G401.6 (cell line): ENCODE data around the gene PCNT.
"Not testable (repeated sequence)": the region's sequence is repeated elsewhere in the genome, so short reads cannot be mapped to it uniquely, and the experiment has no call there.

ENCODE experiments used
- FAIRE-seq: peaks from 2 replicates; lab custom pipeline; 2012; peaks lifted over from hg19 to GRCh38; lab: Jason Lieb, UNC

The PCNT gene

GRCh38 chr21:46428987-46429710, 105.2 kb downstream of the PCNT start:
- FAIRE-seq = no peak

DNA sequence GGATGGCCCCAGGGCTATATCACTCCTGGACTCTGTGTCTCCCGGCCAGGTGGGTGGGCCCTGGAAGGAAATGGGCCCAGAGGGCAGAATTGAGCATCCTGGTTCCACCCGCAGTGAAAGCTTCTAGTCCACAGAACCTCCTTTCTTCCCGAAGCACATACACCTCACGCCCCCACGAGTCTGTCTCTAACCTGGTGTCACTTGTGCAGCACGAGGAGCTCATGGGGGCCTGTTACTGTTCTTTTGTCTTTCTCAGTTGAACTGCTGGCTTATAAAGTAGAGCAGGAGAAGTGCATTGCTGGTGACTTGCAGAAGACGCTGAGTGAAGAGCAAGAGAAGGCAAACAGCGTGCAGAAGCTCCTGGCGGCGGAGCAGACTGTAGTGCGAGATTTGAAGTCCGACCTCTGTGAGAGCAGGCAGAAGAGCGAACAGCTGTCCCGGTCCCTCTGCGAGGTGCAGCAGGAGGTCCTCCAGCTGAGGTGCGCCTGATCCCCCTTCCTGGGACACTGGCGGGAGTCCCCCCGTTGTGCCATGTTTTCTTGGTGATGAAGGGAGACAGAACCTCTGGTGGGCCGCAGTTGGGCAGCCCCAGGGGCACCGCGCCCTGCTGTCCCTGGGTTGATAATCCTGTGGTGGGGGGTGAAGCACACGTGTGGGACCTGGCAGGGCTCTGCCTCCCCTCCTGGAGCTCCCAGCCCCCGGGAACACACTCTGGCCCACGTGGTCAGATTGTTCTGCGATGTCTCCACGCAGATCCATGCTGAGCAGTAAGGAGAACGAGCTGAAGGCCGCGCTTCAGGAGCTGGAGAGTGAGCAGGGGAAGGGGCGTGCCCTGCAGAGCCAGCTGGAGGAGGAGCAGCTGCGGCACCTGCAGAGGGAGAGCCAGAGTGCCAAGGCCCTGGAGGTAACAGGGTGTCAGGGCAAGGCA, 106.1 kb downstream of the PCNT start:
- FAIRE-seq = no peak

GRCh38 chr21:46431448-46431847, 107.5 kb downstream of the PCNT start:
- FAIRE-seq = no peak

- no peak for FAIRE-seq
Measured at GRCh38 chr21:46431884-46432488, 108.0 kb downstream of the PCNT start.

DNA sequence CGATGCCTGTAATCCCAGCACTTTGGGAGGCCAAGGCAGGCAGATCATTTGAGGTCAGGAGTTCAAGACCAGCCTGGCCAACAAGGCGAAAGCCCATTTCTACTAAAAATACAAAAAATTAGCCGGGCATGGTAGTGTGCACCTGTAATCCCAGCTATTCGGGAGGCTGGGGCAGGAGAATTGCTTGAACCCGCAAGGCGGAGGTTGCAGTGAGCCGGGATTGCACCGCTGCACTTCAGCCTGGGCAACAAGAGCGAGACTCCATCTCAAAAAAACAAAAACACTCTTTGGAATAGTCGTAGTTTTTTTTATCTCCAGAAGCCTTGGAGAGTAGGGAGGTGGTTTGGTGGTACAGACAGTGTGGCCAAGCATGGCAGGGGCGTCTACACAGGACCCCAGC, 109.2 kb downstream of the PCNT start:
- not testable (repeated sequence) for FAIRE-seq

- no peak for FAIRE-seq
Measured at GRCh38 chr21:46434322-46434958, 110.5 kb downstream of the PCNT start.

DNA sequence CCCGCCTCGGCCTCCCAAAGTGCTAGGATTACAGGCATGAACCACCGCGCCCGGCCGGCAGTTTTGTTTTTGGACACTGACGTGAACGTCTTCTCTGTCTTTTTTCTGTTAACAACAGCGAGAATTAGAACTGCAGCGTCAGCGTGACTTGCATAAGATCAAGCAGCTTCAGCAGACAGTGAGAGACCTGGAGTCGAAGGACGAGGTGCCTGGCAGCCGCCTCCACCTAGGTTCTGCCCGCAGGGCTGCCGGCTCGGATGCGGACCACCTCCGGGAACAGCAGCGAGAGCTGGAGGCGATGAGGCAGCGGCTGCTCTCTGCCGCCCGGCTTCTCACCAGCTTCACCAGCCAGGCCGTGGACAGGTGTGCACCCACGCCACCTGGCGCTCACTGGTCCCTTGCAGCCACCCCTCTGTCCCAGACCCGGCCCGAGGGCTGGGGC, 111.9 kb downstream of the PCNT start:
- no peak for FAIRE-seq

DNA sequence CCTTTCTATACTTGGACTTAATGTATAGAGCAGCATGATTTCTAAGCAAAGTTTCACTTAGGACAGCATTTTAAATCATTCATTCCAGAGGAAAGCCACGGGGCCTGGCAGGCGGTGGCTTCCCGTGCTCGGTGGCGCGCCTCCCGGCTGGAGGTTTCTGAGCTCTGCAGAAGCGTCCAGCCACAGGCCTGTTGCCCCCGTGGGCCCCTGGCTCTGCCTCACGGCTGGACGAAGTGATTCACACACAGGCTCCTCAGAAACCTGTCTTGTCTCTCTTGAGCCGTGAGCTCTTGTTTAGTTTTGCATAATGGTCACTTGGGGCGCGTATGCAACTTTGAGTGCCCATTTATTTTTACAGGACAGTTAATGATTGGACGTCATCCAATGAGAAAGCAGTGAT, 112.7 kb downstream of the PCNT start:
- FAIRE-seq = no peak

GRCh38 chr21:46437096-46437498, 113.1 kb downstream of the PCNT start:
- no peak for FAIRE-seq

DNA sequence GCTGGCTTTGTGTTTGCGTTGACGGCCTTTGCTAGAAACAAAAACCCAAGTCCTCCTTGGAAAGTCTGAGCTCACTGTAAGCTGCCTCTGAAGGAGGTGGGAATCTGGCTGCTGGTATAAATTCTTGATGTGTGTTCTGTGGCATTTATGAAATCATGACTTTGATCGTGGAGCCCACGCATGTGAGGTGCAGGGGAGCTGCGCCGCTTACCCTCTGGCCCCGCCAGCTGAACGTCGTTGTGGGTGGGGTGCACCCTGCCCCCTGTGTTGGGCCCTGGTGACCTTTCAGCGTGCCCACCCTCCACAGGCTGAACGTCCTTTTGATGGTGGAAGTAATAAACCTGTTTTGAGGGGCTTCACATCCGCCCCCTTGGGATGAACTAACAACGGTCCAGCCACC, 113.6 kb downstream of the PCNT start:
- no peak for FAIRE-seq

GRCh38 chr21:46438241-46438640, 114.3 kb downstream of the PCNT start:
- no peak for FAIRE-seq

DNA sequence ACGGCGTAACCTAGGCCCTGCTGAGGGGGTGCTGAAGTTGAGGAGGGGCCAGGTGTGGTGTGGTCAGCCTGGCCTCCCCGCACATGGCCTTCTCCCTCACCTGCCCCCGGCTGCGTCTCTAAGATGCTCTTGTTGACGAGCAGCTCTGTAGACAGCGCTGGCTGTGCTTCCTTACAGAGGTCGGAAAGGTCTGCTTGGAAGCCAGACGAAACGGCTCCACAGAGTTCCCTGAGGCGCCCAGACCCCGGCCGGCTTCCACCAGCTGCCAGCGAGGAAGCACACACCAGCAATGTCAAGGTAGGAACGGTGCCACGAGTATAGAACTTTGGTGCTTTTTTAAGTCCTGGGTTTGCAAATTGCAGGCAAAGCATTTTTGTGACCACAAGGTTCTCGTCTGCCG, 116.0 kb downstream of the PCNT start:
- no peak for FAIRE-seq

DNA sequence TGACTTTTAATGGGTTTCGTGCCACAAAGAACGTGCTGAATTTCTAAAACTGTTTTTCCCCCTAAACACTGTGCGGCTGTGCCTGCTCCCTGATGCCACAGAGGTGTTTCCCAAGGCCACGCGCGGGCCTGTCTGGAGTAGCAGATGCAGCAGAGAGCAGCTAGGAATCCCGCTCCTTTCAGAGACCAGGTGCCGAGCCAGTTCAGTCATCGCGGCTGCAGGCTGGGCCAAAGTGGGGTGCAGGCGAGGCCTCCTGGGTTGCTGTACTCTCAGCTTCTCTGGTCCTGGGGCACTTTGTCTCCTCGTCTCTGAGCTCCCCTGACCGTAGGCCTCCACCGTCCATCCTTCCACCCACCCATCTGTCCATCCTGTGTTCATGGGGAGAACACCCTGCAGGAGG, 117.4 kb downstream of the PCNT start:
- no peak for FAIRE-seq

DNA sequence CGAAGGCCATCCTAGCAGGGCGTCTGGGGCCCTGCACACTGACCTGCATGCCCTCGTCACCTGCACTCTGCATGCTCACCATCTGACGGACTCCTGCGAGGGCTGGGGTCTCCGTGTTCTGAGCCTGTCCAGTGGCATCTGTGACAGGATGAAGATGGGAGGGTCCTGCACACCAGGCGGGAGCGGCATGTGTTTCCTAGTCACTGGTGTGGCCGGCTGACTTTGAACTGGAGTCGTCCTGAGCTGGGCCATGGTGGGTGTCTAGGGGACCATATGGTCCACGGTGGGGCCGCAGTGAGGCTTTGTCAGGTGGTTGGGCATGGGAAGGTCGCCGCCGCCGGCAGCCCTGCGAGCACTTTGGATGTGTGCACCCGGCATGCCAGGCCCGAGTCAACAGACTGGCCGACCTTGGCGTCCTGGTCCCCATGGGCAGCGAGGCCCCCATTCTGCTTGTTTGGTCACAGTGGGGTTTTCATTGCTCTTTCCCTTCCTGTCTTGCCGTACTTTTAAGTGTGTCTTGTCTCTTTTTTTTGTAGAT, 118.1 kb downstream of the PCNT start:
- FAIRE-seq = no peak

DNA sequence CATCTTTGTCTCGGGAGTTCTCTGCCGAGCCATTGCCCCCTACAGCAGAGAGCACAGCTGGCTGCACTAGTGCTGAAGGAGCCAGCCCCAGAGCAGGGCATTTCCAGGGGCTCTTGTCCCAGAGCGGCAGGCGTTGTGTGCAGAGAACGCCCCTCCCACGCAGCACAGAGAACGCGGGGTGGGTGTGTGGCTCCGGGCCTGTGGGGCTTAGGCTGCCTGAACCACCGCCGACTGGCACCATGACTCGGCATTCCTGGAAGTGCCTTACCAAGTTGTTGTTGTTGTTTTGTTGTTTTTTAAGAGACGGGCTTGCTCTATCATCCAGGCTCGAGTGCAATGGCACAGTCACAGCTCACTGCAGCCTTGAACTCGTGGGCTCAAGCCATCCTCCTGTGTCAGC, 119.0 kb downstream of the PCNT start:
- FAIRE-seq = no peak

- FAIRE-seq = no peak
Measured at GRCh38 chr21:46443910-46444309, 120.0 kb downstream of the PCNT start.

DNA sequence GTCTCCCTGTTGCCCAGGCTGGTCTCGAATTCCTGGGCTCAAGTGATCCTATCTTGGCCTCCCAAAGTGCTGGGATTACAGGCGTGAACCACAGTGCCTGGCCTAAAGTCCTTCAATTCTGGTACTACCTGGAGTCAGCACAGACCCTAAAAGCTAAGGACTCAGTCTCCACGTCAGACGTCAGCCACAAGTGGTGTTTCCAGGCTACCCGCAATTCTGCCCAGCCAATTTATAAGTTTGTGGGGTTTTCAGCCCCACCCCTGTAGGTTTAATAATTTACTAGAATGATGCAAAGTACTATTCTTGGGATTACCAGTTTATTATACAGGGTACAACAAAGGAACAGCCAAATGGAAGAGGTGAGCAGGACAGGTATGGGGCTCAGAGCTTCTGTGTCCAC, 124.2 kb downstream of the PCNT start:
- no peak for FAIRE-seq

DNA sequence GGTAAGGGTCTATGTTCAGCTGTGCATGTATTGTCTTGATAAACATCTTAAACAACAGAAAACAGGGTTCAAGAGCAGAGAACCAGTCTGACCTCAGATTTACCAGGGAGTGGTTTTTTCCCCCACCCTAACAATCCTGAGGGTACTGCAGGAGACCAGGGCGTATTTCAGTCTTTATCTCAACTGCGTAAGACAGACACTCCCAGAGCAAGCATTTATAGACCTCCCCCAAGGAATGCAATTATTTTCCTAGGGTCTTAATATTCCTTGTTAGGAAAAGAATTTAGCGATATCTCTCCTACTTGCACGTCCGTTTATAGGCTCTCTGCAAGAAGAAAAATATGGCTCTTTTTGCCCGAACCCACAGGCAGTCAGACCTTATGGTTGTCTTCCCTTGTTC, 124.9 kb downstream of the PCNT start:
- FAIRE-seq = not testable (repeated sequence)

- FAIRE-seq = no peak
Measured at GRCh38 chr21:46452710-46453109, 128.8 kb downstream of the PCNT start.

GRCh38 chr21:46454142-46454541, 130.2 kb downstream of the PCNT start:
- FAIRE-seq = no peak

DNA sequence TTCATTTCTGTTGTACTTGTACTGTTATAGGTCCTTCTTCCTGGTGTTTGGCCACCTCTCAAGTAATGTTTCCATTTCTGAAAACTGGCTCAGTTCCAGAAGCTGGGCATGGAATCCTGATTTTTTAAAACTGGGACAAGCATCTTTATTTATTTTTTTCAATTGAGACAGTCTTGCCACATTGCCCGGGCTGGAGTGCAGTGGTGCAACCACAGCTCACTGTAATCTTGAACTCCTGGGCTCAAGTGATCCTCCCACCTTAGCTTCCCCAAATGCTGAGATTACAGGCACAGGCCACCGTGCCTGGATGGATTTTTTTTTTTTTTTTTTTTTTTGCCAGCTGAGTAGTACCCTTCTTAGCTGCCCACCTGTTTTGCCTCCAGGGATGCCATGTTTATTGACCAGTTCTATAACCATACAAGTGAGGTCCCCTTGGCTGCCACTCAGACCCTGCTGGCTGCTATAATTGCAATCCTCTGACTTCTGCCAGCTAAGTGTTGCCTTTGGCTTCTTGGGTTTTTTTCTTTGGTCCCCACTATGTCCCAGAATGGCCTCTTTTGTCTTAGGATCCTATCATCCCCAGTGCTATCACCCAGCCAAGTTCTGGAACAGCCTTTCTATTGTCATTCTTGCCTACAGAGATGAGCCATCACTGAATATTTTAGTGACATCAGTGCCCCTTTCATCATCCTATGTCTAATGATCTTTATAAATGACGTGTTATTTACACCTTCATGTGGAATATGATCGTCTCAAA, 130.9 kb downstream of the PCNT start:
- FAIRE-seq = no peak
